Kidney (tissue), 14 donors: ENCODE measurements around the gene BLOC1S1. TPM values are rescaled to one million over a fixed set of nuclear protein-coding genes. Genes with fewer than 3 reads are reported as not detected.
A peak's percentile ranks its signal among the peaks of the same experiment; 100 is the strongest.

Source experiments
- DNase-seq, 5 donors: peaks; one replicate each; pipeline ENCODE4 v3.0.0-alpha.2; 2013 to 2020
- FAIRE-seq: peaks from 2 replicates; lab custom pipeline; 2012; peaks lifted over from hg19 to GRCh38; lab: Jason Lieb, UNC
- H3K27ac ChIP-seq, 2 donors: one replicate each; pipeline ENCODE4 v1.7.0; 2013; ENCODE audit warnings: low read depth in 2 of 2, low read length in 2 of 2, inconsistent platforms in 1 of 2
- H3K27me3 ChIP-seq: one replicate; pipeline ENCODE4 v1.7.1; 2013; ENCODE audit warnings: low read length, inconsistent platforms; ENCODE audit not compliant: control insufficient read depth, insufficient read depth
- H3K36me3 ChIP-seq, 3 donors: one replicate each; pipeline versions ENCODE4 v1.7.0 to v1.7.1; 2013; ENCODE audit warnings: low read length in 3 of 3, control low read depth in 1 of 3, inconsistent platforms in 1 of 3; ENCODE audit not compliant: insufficient read depth in 3 of 3, control insufficient read depth in 2 of 3
- H3K4me1 ChIP-seq, 3 donors: one replicate each; pipeline versions ENCODE4 v1.7.0 to v1.7.1; 2013; ENCODE audit warnings: low read length in 3 of 3, inconsistent platforms in 1 of 3, low read depth in 1 of 3; ENCODE audit not compliant: control insufficient read depth in 2 of 3, insufficient read depth in 2 of 3
- H3K4me3 ChIP-seq, 3 donors: one replicate each; pipeline versions ENCODE4 v1.7.0 to v1.8.1; 2013; ENCODE audit warnings: low read length in 3 of 3, control low read depth in 1 of 3, inconsistent platforms in 1 of 3
- H3K9ac ChIP-seq, 3 donors: one replicate each; pipeline versions ENCODE4 v1.7.0 to v1.7.1; 2013; ENCODE audit warnings: low read length in 3 of 3, control low read depth in 1 of 3, inconsistent platforms in 1 of 3
- H3K9me3 ChIP-seq, 3 donors: one replicate each; pipeline versions ENCODE4 v1.7.0 to v1.7.1; 2013; ENCODE audit warnings: low read length in 3 of 3, control low read depth in 1 of 3, inconsistent platforms in 1 of 3; ENCODE audit not compliant: control insufficient read depth in 2 of 3, insufficient read depth in 1 of 3
- intact Hi-C: fragments of 100-400 bp; cut with DNase I; formaldehyde crosslinking; loops from one replicate; pipeline ENCODE4 v1.11.1; 2022
- polyA plus RNA-seq: library from polyadenylated mRNA; stranded (reverse); fragments of 350-450 nt; fragmentation: Illumina TruSeq; extraction: RNeasy Lipid Tissue Mini Kit (QIAGEN cat#74804); gene quantifications from one replicate; pipeline ENCODE4 v1.2.3, GENCODE V29; 2014; ENCODE audit warnings: low read depth, low replicate concordance; ENCODE audit not compliant: insufficient read depth
- total RNA-seq: library from RNA; stranded (reverse); fragmentation: NEBNext Ultra II Directional; extraction: Animal tissue kit (Norgen Biotek cat#: 25700); gene quantifications from one replicate; pipeline ENCODE4 v1.2.1, GENCODE V29; 2021
- TF ChIP-seq, protein P1 (sequence below): IDR thresholded peaks from 3 replicates; pipeline ENCODE4 v1.5.1; 2012; ENCODE audit warnings: mild to moderate bottlenecking, moderate library complexity, borderline replicate concordance; ENCODE audit not compliant: insufficient read depth; ENCODE audit errors: extremely low read depth
- donor health status: control.
- donor health status: control.
- donor health status: control.
- donor health status: control.
- donor health status: control.
- donor health status: DM: yes; HTN: yes; CAD: no.
- donor health status: Normal renal cell carcinoma (clear cell type).

The BLOC1S1 gene
- total and polyA plus RNA-seq, 2 donors from 2014 or later, result 116 to 451 TPM

DNA sequence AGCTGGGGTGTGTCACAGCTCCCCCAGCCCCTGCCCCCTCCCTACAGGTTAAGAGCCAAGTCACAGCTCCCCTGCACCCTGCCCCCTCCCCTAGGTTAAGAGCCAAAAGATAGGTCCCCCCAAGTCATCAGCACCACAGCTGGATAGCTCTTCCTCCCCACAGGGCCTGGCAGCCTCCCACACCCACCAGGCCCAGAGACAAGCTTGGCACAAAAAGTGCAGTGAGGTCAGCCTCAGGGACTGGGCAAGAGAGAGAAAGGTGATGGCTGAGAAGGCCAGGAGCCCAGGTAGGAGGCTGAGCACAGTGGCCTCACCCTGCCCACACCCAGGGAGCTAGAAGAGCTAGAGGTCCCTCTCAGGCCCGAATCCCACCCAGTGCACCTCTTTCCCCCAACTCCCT, 16.9 kb upstream of the BLOC1S1 start:
- no peak overlapping the region for H3K9ac ChIP-seq
- DNase-seq, result peak in 1 of 5 donors; percentile 19
- H3K4me1 ChIP-seq, result peaks cover 0 to 10% (median 8%) of the 10 kb centered on the region in 3 donors
- no peak for FAIRE-seq
- TF ChIP-seq, protein P1, sequence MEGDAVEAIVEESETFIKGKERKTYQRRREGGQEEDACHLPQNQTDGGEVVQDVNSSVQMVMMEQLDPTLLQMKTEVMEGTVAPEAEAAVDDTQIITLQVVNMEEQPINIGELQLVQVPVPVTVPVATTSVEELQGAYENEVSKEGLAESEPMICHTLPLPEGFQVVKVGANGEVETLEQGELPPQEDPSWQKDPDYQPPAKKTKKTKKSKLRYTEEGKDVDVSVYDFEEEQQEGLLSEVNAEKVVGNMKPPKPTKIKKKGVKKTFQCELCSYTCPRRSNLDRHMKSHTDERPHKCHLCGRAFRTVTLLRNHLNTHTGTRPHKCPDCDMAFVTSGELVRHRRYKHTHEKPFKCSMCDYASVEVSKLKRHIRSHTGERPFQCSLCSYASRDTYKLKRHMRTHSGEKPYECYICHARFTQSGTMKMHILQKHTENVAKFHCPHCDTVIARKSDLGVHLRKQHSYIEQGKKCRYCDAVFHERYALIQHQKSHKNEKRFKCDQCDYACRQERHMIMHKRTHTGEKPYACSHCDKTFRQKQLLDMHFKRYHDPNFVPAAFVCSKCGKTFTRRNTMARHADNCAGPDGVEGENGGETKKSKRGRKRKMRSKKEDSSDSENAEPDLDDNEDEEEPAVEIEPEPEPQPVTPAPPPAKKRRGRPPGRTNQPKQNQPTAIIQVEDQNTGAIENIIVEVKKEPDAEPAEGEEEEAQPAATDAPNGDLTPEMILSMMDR, result no peak
- H3K36me3 ChIP-seq, result no peaks in the 10 kb centered on the region
- H3K27me3 ChIP-seq, result no peaks in the 10 kb centered on the region
- H3K9me3 ChIP-seq, result no peaks in the 10 kb centered on the region
- no peak overlapping the region for H3K4me3 ChIP-seq
- intact Hi-C loops, result no loop called here
- H3K27ac ChIP-seq, result no peak overlapping the region

DNA sequence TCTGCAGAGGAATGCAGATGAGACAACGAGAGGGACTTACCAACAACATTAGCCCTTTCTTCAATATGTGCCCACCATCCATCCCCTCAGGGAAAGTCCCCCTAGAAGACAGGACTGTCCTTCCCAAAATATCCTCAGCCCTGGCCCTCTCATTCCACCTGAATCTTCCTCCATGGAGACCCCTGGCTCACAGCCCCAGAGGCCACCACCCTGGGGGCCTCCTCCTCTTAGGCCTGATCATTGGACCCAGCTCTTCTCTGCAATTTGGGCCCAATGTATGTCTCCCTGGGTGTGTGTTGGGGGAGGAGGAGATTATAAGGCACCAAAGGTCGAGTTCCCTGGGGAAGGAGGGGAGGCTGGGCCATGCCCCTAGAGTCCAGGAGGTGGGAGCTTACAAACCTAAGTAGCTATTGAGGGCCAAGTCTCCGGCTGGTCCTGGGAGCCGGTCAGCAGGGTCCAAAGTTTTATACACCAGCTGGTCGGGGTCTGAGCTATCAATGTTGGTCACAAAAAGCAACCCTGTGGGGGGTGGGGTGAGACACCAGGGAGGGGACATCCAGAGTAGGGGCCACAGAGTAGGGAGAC, 16.3 kb upstream of the BLOC1S1 start:
- H3K36me3 ChIP-seq, result no peaks in the 10 kb centered on the region
- TF ChIP-seq, protein P1, result no peak
- FAIRE-seq (no peak), DNase-seq (peak in 1 of 5 donors; percentile 36)
- H3K27me3 ChIP-seq, result no peaks in the 10 kb centered on the region
- H3K4me3 ChIP-seq, result no peak overlapping the region
- H3K4me1 ChIP-seq, result peaks cover 0 to 10% (median 8%) of the 10 kb centered on the region in 3 donors
- H3K9ac ChIP-seq, result no peak overlapping the region
- H3K27ac ChIP-seq, result no peak overlapping the region
- no peaks in the 10 kb centered on the region for H3K9me3 ChIP-seq
- intact Hi-C loops, result no loop called here

DNA sequence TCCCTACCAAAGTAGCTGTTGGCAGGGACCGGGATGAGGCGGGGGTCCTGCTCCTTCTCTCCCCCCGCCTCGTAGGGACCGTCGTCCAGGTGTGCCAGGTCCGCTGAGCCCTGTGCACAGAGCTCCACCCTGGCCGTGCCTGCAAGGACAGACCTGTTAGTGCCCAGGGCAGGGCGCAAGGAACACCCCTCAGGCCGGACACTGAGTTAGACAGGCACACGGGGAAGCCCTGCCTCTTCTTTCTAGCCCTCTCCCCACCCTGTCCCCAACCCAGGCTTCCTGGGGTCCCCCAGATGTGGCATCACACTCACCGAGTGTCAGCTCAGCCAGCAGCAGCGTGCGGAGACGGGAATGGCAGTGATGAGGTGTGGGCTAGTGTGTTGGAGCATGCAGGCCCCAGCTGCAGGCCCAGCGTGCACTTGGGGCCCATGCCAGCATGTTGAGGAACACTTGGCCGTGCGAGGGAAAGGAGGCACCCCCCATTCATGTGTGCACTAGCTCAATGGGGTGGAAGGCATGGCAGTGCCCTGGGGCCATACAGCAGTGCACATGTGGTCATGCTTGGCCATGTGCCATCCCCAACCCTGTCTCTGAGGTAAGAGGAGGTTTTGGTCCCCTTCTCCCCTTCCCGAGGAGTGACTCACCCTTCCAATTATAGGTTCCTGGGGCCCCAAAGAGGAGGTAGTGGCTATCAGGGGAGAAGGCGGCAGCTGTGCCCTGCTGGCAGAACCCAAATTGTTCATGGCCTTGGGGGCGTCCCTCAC, 15.4 kb upstream of the BLOC1S1 start:
- no peak overlapping the region for H3K9ac ChIP-seq
- H3K27ac ChIP-seq, result no peak overlapping the region
- no peaks in the 10 kb centered on the region for H3K27me3 ChIP-seq
- intact Hi-C loops, result no loop called here
- H3K4me3 ChIP-seq, result no peak overlapping the region
- no peaks in the 10 kb centered on the region for H3K36me3 ChIP-seq
- no peak for FAIRE-seq
- peak in 1 of 5 donors; percentile 18 for DNase-seq
- H3K9me3 ChIP-seq, result no peaks in the 10 kb centered on the region
- H3K4me1 ChIP-seq, result peaks cover 0 to 10% (median 8%) of the 10 kb centered on the region in 3 donors
- TF ChIP-seq, protein P1, result no peak
